PC-9 (cell line): ENCODE data around the gene MAP3K2. TPM values are rescaled to one million over a fixed set of nuclear protein-coding genes. Genes with fewer than 3 reads are reported as not detected.

Experiments
- BruUV-seq: library from RNA; stranded (reverse); fragments of 400-500 nt; replicated peaks from 2 replicates; lab custom pipeline; 2021; lab: Mats Ljungman, UMichigan
- CTCF ChIA-PET: fragments of 300-600 bp; sonication (Branson Sonifier 250); formaldehyde crosslinking; loops from one replicate; lab custom pipeline; 2022; ENCODE audit warnings: antibody characterized with exemption; lab: Charles Lee
- POLR2A ChIA-PET: fragments of 300-600 bp; sonication (Branson Sonifier 250); formaldehyde crosslinking; loops from one replicate; lab custom pipeline; 2022; ENCODE audit warnings: antibody characterized with exemption; ENCODE audit not compliant: unreplicated experiment; lab: Charles Lee
- DNase-seq, 2 experiments: peaks; one replicate each; pipeline versions ENCODE4 v3.0.0 to v3.0.0-alpha.2; 2015 to 2022; ENCODE audit warnings: mixed read lengths in 1 of 2
- H2AFZ ChIP-seq: fragments of 200-600 bp; sonication (generic); 2 replicates; pipeline ENCODE4 v1.8.1; 2017; ENCODE audit warnings: antibody characterized with exemption
- H3F3A ChIP-seq: fragments of 200-600 bp; sonication (generic); 2 replicates; pipeline ENCODE4 v1.8.1; 2017; ENCODE audit warnings: antibody characterized with exemption, mild to moderate bottlenecking, low read depth; ENCODE audit not compliant: insufficient read depth
- H3K27ac ChIP-seq: fragments of 200-600 bp; sonication (generic); 2 replicates; pipeline ENCODE4 v1.6.1; 2016; ENCODE audit warnings: mixed run types
- H3K27me3 ChIP-seq: fragments of 200-600 bp; sonication (generic); 2 replicates; pipeline ENCODE4 v1.6.1; 2016; ENCODE audit warnings: low read depth, mixed run types; ENCODE audit not compliant: insufficient read depth
- H3K36me3 ChIP-seq: fragments of 200-600 bp; sonication (generic); 2 replicates; pipeline ENCODE4 v1.6.1; 2016; ENCODE audit warnings: low read depth, mixed run types
- H3K4me1 ChIP-seq: fragments of 200-600 bp; sonication (generic); replicated peaks from 2 replicates; pipeline ENCODE4 v1.6.1; 2016; ENCODE audit warnings: mixed run types; ENCODE audit not compliant: insufficient read depth
- H3K4me2 ChIP-seq: fragments of 200-600 bp; sonication (generic); 2 replicates; pipeline ENCODE4 v1.6.1; 2017; ENCODE audit warnings: mixed run types
- H3K4me3 ChIP-seq: fragments of 200-600 bp; sonication (generic); 2 replicates; pipeline ENCODE4 v1.6.1; 2016; ENCODE audit warnings: mixed run types
- H3K79me2 ChIP-seq: fragments of 200-600 bp; sonication (generic); 2 replicates; pipeline ENCODE4 v1.6.1; 2017; ENCODE audit warnings: low read depth, mixed run types
- H3K9me2 ChIP-seq: fragments of 200-600 bp; sonication (generic); 2 replicates; pipeline ENCODE4 v1.8.1; 2017; ENCODE audit warnings: mild to moderate bottlenecking; ENCODE audit not compliant: insufficient read depth
- H3K9me3 ChIP-seq: fragments of 200-600 bp; sonication (generic); 2 replicates; pipeline ENCODE4 v1.8.1; 2016; ENCODE audit warnings: low read depth; ENCODE audit not compliant: insufficient read depth
- H4K20me1 ChIP-seq: fragments of 200-600 bp; sonication (generic); 2 replicates; pipeline ENCODE4 v1.8.1; 2017; ENCODE audit not compliant: insufficient read depth
- EZH2 ChIP-seq: fragments of 200-600 bp; sonication (generic); IDR thresholded peaks from 2 replicates; pipeline ENCODE4 v1.8.0; 2017; ENCODE audit warnings: antibody characterized with exemption, low read depth
- intact Hi-C: fragments of 100-400 bp; cut with micrococcal nuclease; formaldehyde crosslinking; loops from one replicate; pipeline ENCODE4 v1.10.0; 2022; ENCODE audit not compliant: unreplicated experiment
- total RNA-seq: library from RNA; stranded (reverse); gene quantifications from 2 replicates; pipeline ENCODE4 v1.2.3, GENCODE V29; 2021
- TF ChIP-seq, protein P1 (sequence below): fragments of 200-600 bp; sonication (generic); conservative IDR thresholded peaks from 2 replicates; pipeline ENCODE4 v1.6.1; 2017; ENCODE audit warnings: mixed run types, antibody characterized with exemption, mild to moderate bottlenecking, moderate library complexity

MAP3K2 gene
- total RNA-seq, 1 experiment from 2014 or later, result 81.2 TPM

DNA sequence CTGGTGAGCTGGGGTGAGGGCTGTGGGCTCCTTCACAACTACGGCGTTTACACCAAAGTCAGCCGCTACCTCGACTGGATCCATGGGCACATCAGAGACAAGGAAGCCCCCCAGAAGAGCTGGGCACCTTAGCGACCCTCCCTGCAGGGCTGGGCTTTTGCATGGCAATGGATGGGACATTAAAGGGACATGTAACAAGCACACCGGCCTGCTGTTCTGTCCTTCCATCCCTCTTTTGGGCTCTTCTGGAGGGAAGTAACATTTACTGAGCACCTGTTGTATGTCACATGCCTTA is 41.0 kb upstream of the MAP3K2 start:
- H2AFZ ChIP-seq, result no peak overlapping the region
- H3K4me2 ChIP-seq, result no peak overlapping the region
- no peak for DNase-seq
- ChIA-PET CTCF (no interaction called here), POLR2A (no interaction called here)
- H3K27me3 ChIP-seq, result no peaks in the 10 kb centered on the region
- no peaks in the 10 kb centered on the region for H3K9me3 ChIP-seq
- no peaks in the 10 kb centered on the region for H3K9me2 ChIP-seq
- no TSS peak for BruUV-seq
- H3K4me3 ChIP-seq, result no peak overlapping the region
- no peaks in the 10 kb centered on the region for H3K79me2 ChIP-seq
- intact Hi-C loops, result no loop called here
- no peaks in the 10 kb centered on the region for H3K36me3 ChIP-seq
- H3F3A ChIP-seq, result no peaks in the 10 kb centered on the region; the same call in none of the 2 replicates
- TF ChIP-seq, protein P1, sequence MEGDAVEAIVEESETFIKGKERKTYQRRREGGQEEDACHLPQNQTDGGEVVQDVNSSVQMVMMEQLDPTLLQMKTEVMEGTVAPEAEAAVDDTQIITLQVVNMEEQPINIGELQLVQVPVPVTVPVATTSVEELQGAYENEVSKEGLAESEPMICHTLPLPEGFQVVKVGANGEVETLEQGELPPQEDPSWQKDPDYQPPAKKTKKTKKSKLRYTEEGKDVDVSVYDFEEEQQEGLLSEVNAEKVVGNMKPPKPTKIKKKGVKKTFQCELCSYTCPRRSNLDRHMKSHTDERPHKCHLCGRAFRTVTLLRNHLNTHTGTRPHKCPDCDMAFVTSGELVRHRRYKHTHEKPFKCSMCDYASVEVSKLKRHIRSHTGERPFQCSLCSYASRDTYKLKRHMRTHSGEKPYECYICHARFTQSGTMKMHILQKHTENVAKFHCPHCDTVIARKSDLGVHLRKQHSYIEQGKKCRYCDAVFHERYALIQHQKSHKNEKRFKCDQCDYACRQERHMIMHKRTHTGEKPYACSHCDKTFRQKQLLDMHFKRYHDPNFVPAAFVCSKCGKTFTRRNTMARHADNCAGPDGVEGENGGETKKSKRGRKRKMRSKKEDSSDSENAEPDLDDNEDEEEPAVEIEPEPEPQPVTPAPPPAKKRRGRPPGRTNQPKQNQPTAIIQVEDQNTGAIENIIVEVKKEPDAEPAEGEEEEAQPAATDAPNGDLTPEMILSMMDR, result no peak
- TF ChIP-seq EZH2, result no peak
- H3K4me1 ChIP-seq, result peaks cover 11% of the 10 kb centered on the region
- H4K20me1 ChIP-seq, result no peaks in the 10 kb centered on the region
- H3K27ac ChIP-seq, result no peak overlapping the region

DNA sequence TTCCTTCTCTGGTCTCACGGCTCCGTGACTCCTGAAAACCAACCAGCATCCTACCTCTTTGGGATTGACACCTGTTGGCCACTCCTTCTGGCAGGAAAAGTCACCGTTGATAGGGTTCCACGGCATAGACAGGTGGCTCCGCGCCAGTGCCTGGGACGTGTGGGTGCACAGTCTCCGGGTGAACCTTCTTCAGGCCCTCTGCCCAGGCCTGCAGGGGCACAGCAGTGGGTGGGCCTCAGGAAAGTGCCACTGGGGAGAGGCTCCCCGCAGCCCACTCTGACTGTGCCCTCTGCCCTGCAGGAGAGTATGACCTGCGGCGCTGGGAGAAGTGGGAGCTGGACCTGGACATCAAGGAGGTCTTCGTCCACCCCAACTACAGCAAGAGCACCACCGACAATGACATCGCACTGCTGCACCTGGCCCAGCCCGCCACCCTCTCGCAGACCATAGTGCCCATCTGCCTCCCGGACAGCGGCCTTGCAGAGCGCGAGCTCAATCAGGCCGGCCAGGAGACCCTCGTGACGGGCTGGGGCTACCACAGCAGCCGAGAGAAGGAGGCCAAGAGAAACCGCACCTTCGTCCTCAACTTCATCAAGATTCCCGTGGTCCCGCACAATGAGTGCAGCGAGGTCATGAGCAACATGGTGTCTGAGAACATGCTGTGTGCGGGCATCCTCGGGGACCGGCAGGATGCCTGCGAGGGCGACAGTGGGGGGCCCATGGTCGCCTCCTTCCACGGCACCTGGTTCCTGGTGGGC is 40.5 kb upstream of the MAP3K2 start:
- TF ChIP-seq EZH2, result no peak
- TF ChIP-seq, protein P1, result no peak
- Histone ChIP-seq H3K4me3 (no peak overlapping the region), H3K27ac (no peak overlapping the region), H3K4me2 (no peak overlapping the region), H3K36me3 (no peaks in the 10 kb centered on the region), H2AFZ (no peak overlapping the region), H3K79me2 (no peaks in the 10 kb centered on the region), H4K20me1 (no peaks in the 10 kb centered on the region), H3K27me3 (no peaks in the 10 kb centered on the region), H3K9me2 (no peaks in the 10 kb centered on the region), H3K4me1 (peaks cover 13% of the 10 kb centered on the region), H3F3A (no peaks in the 10 kb centered on the region; the same call in none of the 2 replicates), H3K9me3 (no peaks in the 10 kb centered on the region)
- CTCF ChIA-PET, result no interaction called here
- no TSS peak for BruUV-seq
- POLR2A ChIA-PET, result no interaction called here
- intact Hi-C loops, result no loop called here
- no peak for DNase-seq

DNA sequence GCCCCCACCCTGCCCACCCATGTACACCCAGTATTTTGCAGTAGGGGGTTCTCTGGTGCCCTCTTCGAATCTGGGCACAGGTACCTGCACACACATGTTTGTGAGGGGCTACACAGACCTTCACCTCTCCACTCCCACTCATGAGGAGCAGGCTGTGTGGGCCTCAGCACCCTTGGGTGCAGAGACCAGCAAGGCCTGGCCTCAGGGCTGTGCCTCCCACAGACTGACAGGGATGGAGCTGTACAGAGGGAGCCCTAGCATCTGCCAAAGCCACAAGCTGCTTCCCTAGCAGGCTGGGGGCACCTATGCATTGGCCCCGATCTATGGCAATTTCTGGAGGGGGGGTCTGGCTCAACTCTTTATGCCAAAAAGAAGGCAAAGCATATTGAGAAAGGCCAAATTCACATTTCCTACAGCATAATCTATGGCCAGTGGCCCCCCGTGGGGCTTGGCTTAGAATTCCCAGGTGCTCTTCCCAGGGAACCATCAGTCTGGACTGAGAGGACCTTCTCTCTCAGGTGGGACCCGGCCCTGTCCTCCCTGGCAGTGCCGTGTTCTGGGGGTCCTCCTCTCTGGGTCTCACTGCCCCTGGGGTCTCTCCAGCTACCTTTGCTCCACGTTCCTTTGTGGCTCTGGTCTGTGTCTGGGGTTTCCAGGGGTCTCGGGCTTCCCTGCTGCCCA is 39.7 kb upstream of the MAP3K2 start:
- no peaks in the 10 kb centered on the region for H3K9me2 ChIP-seq
- no peak overlapping the region for H3K27ac ChIP-seq
- H2AFZ ChIP-seq, result no peak overlapping the region
- ChIA-PET POLR2A (no interaction called here), CTCF (no interaction called here)
- no peak for TF ChIP-seq EZH2
- TF ChIP-seq, protein P1, result no peak
- no peaks in the 10 kb centered on the region for H3K9me3 ChIP-seq
- no peaks in the 10 kb centered on the region for H3K79me2 ChIP-seq
- H3K4me1 ChIP-seq, result peaks cover 13% of the 10 kb centered on the region
- BruUV-seq, result no TSS peak
- H3K4me3 ChIP-seq, result no peak overlapping the region
- no peaks in the 10 kb centered on the region for H3K27me3 ChIP-seq
- no peaks in the 10 kb centered on the region for H4K20me1 ChIP-seq
- no peak for DNase-seq
- H3F3A ChIP-seq, result no peaks in the 10 kb centered on the region; the same call in none of the 2 replicates
- no peaks in the 10 kb centered on the region for H3K36me3 ChIP-seq
- no peak overlapping the region for H3K4me2 ChIP-seq
- intact Hi-C loops, result no loop called here
